Stomach smooth muscle (tissue), 2 donors: ENCODE results near the gene GNG3.
"Not testable (repeated sequence)": the region's sequence is repeated elsewhere in the genome, so short reads cannot be mapped to it uniquely, and the experiment has no call there.

Experiments
- H3K27ac ChIP-seq: one replicate; pipeline ENCODE4 v1.7.0; 2013; ENCODE audit warnings: mild to moderate bottlenecking, low read length, inconsistent platforms
- H3K27me3 ChIP-seq, 2 donors: one replicate each; pipeline ENCODE4 v1.7.0; 2013; ENCODE audit warnings: low read length in 2 of 2; ENCODE audit not compliant: insufficient read depth in 2 of 2, control insufficient read depth in 1 of 2
- H3K36me3 ChIP-seq, 2 donors: one replicate each; pipeline ENCODE4 v1.7.0; 2013; ENCODE audit warnings: low read length in 2 of 2; ENCODE audit not compliant: control insufficient read depth in 2 of 2, insufficient read depth in 2 of 2
- H3K4me1 ChIP-seq: one replicate; pipeline ENCODE4 v1.7.0; 2013; ENCODE audit warnings: low read length; ENCODE audit not compliant: control insufficient read depth, insufficient read depth
- H3K4me3 ChIP-seq, 2 donors: one replicate each; pipeline ENCODE4 v1.7.0; 2013; ENCODE audit warnings: low read length in 2 of 2
- H3K9ac ChIP-seq, 2 donors: one replicate each; pipeline ENCODE4 v1.7.0; 2013; ENCODE audit warnings: low read length in 2 of 2, mild to moderate bottlenecking in 1 of 2
- H3K9me3 ChIP-seq, 2 donors: one replicate each; pipeline ENCODE4 v1.7.0; 2013; ENCODE audit warnings: low read length in 2 of 2; ENCODE audit not compliant: control insufficient read depth in 2 of 2
- donor health status: healthy.
- donor health status: Pancreatic carcinoma.

GNG3 gene

GRCh38 chr11:62673196-62673525 is 34.3 kb upstream of the GNG3 start:
- Histone ChIP-seq H3K27ac (no peak overlapping the region), H3K27me3 (no peaks in the 10 kb centered on the region), H3K9me3 (no peaks in the 10 kb centered on the region), H3K4me1 (peaks cover 28% of the 10 kb centered on the region), H3K36me3 (peaks cover 3 to 22% of the 10 kb centered on the region in 2 donors), H3K4me3 (no peak overlapping the region), H3K9ac (no peak overlapping the region)

GRCh38 chr11:62675415-62675814 is 32.1 kb upstream of the GNG3 start:
- H3K27me3 ChIP-seq, H3K4me3 ChIP-seq, H3K9ac ChIP-seq, H3K9me3 ChIP-seq, H3K27ac ChIP-seq: not testable (repeated sequence)
- H3K36me3 ChIP-seq: peaks cover 3 to 22% of the 10 kb centered on the region in 2 donors
- peaks cover 30% of the 10 kb centered on the region for H3K4me1 ChIP-seq

GRCh38 chr11:62676698-62677097 is 30.8 kb upstream of the GNG3 start:
- Histone ChIP-seq H3K36me3 (peaks cover 3 to 22% of the 10 kb centered on the region in 2 donors), H3K27ac (no peak overlapping the region), H3K4me1 (peaks cover 22% of the 10 kb centered on the region), H3K9ac (no peak overlapping the region), H3K27me3 (no peaks in the 10 kb centered on the region), H3K4me3 (no peak overlapping the region), H3K9me3 (no peaks in the 10 kb centered on the region)

- Histone ChIP-seq H3K4me3 (no peak overlapping the region), H3K27ac (no peak overlapping the region), H3K4me1 (peaks cover 18% of the 10 kb centered on the region), H3K36me3 (peaks cover 3 to 22% of the 10 kb centered on the region in 2 donors), H3K9ac (no peak overlapping the region), H3K9me3 (no peaks in the 10 kb centered on the region), H3K27me3 (no peaks in the 10 kb centered on the region)
These were observed 30.3 kb upstream of the GNG3 start for GRCh38 chr11:62677156-62677555.

- Histone ChIP-seq H3K36me3 (peaks cover 3 to 22% of the 10 kb centered on the region in 2 donors), H3K4me1 (peaks cover 13% of the 10 kb centered on the region), H3K27ac (peak overlapping the region; percentile 82), H3K9me3 (no peaks in the 10 kb centered on the region), H3K9ac (peak overlapping the region; percentile 62 to 96), H3K4me3 (peak overlapping the region; percentile 72 to 95), H3K27me3 (no peaks in the 10 kb centered on the region)
These were observed 29.8 kb upstream of the GNG3 start for GRCh38 chr11:62677714-62678113.

- Histone ChIP-seq H3K9ac (peak overlapping the region; percentile 96), H3K36me3 (peaks cover 3 to 17% of the 10 kb centered on the region in 2 donors), H3K4me3 (peak overlapping the region; percentile 72 to 95), H3K27ac (peak overlapping the region; percentile 82), H3K27me3 (no peaks in the 10 kb centered on the region), H3K9me3 (no peaks in the 10 kb centered on the region), H3K4me1 (peaks cover 8% of the 10 kb centered on the region)
These were observed 29.1 kb upstream of the GNG3 start for GRCh38 chr11:62678433-62678769.

GRCh38 chr11:62678770-62679696 is 28.4 kb upstream of the GNG3 start, which contains the start of gene UBXN1:
TSS of gene UBXN1 (minus strand) at chr11:62679073. CDS start at chr11:62678923, 150 bp downstream.
- peaks cover 3 to 17% of the 10 kb centered on the region in 2 donors for H3K36me3 ChIP-seq
- no peaks in the 10 kb centered on the region for H3K9me3 ChIP-seq
- no peaks in the 10 kb centered on the region for H3K27me3 ChIP-seq
- H3K9ac ChIP-seq: peak within 1 kb of the TSS; percentile 96
- H3K27ac ChIP-seq: peak within 1 kb of the TSS; percentile 82
- peaks cover 8% of the 10 kb centered on the region for H3K4me1 ChIP-seq
- peak within 1 kb of the TSS; percentile 72 to 95 for H3K4me3 ChIP-seq

- H3K36me3 ChIP-seq: peaks cover 3 to 17% of the 10 kb centered on the region in 2 donors
- H3K9ac ChIP-seq: no peak overlapping the region
- H3K4me3 ChIP-seq: no peak overlapping the region
- no peaks in the 10 kb centered on the region for H3K9me3 ChIP-seq
- H3K27me3 ChIP-seq: no peaks in the 10 kb centered on the region
- H3K4me1 ChIP-seq: peaks cover 8% of the 10 kb centered on the region
- peak overlapping the region; percentile 6 for H3K27ac ChIP-seq
These were observed 26.6 kb upstream of the GNG3 start for GRCh38 chr11:62680825-62681240.

GRCh38 chr11:62682518-62682917 is 25.0 kb upstream of the GNG3 start:
- peaks cover 8% of the 10 kb centered on the region for H3K4me1 ChIP-seq
- no peaks in the 10 kb centered on the region for H3K9me3 ChIP-seq
- H3K9ac ChIP-seq: no peak overlapping the region
- H3K4me3 ChIP-seq: no peak overlapping the region
- no peak overlapping the region for H3K27ac ChIP-seq
- peaks cover 0 to 1% of the 10 kb centered on the region in 2 donors for H3K27me3 ChIP-seq
- H3K36me3 ChIP-seq: peaks cover 0 to 5% of the 10 kb centered on the region in 2 donors

GRCh38 chr11:62687508-62688396 is 19.7 kb upstream of the GNG3 start:
- H3K27ac ChIP-seq: peak overlapping the region; percentile 31
- peaks cover 16% of the 10 kb centered on the region for H3K4me1 ChIP-seq
- H3K9me3 ChIP-seq: no peaks in the 10 kb centered on the region
- H3K4me3 ChIP-seq: peak overlapping the region; percentile 59 to 73
- H3K36me3 ChIP-seq: peaks cover 20 to 21% of the 10 kb centered on the region in 2 donors
- peak overlapping the region; percentile 42 to 53 for H3K9ac ChIP-seq
- peaks cover 8 to 11% of the 10 kb centered on the region in 2 donors for H3K27me3 ChIP-seq
